GM18867 (cell line): ENCODE measurements around the gene MED16.
"Not testable (repeated sequence)": the region's sequence is repeated elsewhere in the genome, so short reads cannot be mapped to it uniquely, and the experiment has no call there.

Source experiments
- ATAC-seq: cut with Tn5 transposase; IDR thresholded peaks from one replicate; pipeline ENCODE4 v1.9.1; 2021; ENCODE audit warnings: mild to moderate bottlenecking, moderate library complexity; ENCODE audit not compliant: unreplicated experiment

Gene MED16

DNA sequence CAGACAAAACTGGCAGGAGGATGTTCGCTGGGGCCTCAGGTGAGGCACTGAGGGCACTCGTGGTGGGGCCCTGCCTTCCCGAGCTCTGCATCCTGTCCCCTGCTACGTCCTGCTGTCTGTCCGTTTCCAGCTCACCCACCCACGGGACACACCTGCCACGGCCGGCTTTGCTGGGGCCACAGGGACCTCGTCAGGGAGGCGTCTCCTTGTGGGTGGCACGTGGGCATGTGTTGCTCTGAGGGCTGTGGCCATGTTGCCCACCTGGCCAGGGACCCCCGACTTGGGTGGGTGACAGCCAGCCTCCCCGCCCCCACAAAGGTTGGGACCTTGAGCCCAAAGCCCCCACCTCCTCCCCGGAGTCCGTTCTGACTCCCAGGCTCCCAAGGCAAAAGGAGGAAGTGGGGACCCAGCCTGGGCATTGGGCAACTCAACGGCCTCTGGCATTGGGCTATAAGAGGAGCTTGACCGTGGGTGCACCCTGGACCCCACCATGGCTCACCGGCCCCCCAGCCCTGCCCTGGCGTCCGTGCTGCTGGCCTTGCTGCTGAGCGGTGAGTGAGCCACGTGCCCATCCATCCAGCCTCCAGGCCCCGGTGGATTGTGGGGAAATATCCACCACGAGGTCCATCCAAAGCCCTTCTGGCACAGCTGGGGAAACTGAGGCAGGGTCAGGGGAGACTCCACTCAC, 52.3 kb downstream of the MED16 start, which contains the start of gene PRTN3:
PRTN3 (plus strand) TSS at position 481 of the 688 bp plus-strand sequence; CDS start at position 491, 10 bp downstream.
- no peak for ATAC-seq

DNA sequence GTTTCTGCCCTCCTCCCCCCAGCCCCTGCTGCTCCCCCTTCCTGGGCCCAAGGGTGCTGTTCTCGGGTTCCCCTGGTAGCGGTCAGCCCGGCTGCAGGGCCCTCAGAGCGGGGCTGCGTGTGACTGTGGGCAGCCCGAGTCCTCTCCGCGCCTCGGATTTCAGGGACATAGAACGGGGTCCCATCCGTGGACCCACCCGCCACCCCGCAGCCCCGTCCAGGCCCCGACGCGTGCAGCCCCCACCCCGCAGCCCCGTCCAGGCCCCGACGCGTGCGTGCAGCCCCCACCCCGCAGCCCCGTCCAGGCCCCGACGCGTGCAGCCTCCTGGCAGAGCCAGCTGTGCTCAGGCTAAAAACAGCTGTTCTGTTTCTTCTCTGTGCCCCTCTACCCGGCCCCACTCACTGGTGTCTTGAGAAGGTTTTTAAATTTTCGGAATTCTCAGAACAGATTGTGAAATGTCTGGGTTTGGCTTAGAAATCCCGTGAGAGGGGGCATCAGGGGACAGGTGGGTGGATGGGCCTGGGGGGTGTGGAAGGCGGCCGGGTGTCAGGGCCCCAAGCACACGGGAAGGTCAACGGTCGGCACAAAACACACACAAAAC, 57.7 kb downstream of the MED16 start:
- no peak for ATAC-seq

DNA sequence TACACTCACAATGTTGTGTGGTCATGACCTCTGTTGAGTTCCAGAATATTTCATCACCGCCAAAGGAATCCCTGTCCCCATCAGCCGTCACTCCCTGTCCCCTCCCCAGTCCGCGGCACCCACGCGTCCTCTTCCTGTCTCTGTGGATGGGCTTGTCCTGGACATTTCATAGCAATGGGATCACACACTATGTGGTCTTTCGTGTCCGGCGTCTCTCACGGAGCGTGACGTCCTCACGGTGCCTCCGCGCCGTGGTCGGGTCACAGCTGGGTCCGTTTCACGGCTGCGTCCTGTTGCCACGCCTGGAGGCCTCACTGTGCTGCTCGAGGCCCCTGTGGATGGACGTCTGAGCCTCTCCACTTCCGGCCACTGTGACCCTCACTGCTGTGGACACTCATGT, 58.8 kb downstream of the MED16 start:
- ATAC-seq, result no peak

DNA sequence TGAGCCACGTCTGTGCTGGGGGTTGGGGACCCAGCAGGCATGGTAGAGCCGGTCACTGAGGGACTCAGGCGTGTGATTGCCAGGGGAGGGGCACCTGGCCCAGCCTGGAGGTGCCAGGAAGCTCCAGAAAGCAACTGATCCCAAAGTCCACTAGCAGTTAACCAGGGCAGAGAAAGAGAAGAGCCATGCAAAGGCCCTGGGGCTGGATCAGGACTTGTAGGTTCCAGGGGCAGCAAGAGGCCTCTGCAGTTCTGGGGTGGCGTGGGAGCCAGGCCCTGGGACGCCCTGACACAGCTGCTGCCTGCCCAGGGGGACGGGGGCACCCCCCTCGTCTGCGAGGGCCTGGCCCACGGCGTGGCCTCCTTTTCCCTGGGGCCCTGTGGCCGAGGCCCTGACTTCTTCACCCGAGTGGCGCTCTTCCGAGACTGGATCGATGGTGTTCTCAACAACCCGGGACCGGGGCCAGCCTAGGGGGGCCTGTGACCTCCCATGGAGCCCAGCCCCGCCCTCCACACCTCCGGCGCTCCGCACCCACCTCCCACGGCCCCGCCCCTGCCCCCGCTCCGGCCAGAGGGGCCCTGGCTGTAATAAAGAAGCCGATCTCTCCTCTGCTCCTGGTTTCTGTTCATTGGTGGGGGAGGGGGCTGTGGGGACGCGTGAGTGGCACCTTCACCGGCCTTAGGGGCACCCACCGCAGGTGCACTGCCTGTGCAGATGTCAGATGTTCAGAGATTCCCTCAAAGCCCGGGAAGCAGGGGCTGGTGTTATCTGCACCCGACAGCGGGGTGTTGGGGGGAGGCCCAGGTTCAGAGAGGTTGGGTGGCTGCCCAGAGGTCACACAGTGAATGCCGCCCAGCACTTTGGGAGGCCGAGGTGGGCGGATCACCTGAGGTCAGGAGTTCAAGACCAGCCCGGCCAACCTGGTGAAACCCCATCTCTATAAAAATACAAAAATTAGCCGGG, 61.3 kb downstream of the MED16 start:
- ATAC-seq, result no peak

DNA sequence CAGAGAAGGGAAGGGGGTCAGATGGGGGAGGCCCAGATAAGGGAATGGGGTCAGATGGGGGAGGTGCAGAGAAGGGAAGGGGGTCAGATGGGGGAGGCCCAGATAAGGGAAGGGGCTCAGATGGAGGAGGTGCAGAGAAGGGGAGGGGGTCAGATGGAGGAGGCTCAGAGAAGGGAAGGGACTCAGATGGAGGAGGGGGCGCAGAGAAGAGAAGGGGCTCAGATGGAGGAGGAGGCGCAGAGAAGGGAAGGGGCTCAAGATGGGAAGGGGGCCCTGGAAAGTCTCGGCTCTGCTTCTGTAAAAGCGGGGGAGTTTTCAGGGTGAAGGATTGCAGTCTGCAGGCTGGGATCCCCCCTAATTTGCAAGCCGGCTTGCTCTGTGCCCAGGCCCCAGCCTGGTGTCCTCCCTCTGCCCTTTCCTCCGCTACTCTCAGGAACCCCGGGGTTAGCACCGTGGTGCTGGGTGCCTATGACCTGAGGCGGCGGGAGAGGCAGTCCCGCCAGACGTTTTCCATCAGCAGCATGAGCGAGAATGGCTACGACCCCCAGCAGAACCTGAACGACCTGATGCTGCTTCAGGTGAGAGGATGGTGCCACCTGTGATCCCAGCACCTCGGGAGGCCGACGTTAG, 63.7 kb downstream of the MED16 start:
- no peak for ATAC-seq

DNA sequence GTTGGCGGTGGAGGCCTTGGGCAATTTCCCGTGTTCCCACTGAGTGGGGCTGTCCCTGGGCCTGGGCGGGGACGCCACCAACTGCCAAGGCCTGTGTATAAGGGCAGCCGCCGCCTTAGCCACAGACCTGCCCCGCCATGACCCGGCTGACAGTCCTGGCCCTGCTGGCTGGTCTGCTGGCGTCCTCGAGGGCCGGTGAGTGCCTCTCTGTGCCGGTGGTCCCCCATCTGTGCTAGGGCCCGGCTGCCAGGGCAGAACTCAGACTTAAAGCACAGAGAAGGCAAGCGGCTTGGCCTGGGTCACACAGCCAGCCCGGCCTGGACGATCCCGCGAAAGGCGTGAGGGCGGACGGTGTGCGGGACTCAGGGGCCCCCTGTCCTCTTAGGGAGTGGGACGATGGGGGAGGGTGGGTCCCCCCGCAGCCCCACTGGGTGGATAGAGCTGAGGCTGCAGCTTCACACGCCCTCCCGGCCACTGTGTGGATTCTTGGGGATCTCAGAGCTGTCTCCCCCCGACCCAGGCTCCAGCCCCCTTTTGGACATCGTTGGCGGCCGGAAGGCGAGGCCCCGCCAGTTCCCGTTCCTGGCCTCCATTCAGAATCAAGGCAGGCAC, 65.2 kb downstream of the MED16 start, which contains the start of gene AZU1:
AZU1 (plus strand) TSS at position 128 of the 612 bp plus-strand sequence; CDS start at position 138, 10 bp downstream.
- ATAC-seq, result no peak

DNA sequence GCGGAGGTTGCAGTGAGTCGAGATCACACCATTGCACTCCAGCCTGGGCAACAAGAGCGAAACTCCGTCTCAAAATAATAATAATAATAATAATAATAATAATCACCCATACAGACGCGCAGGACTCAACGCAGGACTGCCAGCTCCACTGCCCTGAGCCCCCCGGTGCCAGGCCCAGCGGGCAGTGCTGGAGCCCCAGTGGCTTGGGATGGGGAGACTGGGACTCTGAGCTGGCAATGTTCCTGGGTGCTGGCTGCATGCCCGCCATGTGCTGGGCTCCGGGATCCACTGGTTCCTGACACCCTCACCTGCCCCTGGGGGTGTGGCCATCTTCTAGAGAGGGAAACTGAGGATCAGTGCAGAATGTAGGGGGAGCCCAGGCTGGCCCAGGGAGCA, 65.7 kb downstream of the MED16 start:
- ATAC-seq, result no peak

DNA sequence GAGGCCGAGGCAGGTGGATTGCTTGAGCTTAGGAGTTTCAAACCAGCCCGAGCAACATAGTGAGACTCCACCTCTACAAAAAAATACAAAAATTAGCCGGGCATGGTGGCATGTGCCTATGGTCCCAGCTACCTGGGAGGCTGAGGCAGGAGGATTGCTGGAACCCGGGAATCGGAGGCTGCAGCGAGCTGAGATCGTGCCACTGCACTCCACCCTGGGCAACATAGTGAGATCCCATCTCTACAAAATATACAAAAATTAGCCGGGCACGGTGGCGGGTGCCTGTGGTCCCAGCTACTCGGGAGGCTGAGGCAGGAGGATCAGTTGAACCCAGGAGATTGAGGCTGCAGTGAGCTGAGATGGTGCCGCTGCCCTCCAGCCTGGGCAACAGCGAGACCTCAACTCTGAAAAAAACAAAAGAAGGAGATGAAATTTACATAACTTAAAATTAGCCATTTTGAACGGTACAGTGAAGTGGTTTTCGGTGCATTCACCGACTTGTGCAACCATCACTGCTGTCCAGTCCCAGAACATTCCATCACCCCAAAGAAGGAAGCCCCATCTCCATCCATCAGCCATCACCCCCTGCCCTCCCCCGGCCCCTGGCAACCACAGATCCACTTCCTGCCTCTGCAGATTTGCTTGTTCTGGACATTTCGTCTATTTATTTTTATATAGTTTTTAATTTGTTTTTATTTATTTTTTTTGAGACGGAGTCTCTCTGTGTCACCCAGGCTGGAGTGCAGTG, 66.9 kb downstream of the MED16 start:
- no peak for ATAC-seq

DNA sequence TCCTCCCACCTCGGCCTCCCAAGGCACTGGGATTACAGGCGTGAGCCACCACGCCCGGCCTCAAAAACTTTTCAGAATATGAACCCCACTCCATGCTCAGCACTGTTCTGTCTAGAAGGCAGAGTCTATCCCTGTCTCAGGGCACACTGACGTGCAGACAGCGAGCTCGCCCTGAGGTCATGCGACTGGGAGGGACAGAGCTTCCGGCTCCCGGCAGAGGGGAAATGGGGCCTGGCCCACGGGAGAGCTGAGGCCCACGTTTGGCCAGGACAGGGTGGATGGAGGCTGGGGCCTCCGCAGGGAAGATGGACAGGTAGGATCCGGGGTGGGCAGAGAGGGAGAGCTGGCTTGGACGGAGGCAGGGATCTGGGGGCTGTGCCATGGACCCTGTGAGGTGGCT, 68.1 kb downstream of the MED16 start:
- no peak for ATAC-seq

DNA sequence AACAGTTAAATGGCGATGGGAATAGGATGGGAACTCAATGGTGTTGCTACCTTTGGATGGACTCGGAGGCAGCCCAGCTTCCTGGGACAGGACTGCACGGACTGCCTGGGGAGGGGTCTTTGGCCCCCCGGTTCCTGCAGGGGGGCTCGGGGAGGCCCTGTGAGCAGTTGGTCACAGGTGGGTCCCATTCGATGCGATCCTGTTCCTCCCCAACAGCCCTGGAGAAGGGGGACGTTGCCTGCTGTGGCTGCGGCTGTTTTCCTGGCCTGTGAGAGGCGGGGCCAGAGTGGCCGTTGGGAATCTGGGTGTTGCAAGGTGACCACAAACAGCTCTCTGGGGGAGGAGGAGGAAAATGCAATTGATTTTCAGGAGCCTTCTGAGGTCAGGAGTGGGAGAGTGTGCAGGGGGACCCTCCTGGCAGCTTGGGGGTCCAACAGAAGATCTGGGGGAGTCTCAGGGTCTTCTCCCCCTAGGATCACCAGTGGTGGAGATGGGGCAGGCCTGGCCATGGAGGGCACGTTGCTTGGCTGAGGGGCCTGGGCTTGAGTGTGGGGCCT, 69.3 kb downstream of the MED16 start:
- ATAC-seq, result no peak

DNA sequence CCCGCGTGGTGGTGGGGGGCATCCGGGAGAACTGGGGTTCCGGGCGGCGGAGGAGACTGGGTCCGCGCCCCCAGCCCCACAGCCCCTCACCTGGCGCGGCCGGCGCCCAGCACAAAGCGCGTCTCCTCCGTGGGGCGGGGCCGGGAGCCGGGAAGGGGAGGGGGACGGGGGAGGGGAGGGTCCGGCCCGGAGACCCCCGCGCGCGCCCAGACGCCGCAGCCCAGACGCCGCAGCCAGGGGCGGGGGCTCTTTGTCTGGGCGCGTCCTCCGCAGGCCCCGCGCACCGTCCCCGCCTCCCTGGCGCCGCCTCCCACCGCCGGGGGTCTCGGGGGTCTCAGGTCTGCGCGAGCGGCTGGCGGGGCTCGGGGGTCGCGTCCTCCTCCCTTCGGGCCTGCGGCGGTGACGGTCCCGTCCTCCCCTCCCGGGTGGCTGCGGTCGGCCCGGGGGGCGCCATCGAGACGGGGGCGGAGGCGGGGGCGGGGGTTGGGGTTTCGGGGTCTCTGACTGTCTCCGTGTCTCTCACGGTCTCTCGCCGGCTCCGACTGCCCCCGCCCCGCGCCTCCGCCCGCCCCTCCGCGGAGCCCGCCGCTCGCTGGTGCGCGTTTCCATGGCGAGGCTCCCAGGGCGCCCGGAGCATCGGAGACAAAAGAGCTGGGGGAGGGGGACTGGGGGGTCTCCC, 71.0 kb downstream of the MED16 start, which contains the start of gene PLPPR3:
PLPPR3 (minus strand) TSS at position 131 of the 679 bp plus-strand sequence. CDS start 396 bp downstream, outside the sequence.
- ATAC-seq, result no peak

DNA sequence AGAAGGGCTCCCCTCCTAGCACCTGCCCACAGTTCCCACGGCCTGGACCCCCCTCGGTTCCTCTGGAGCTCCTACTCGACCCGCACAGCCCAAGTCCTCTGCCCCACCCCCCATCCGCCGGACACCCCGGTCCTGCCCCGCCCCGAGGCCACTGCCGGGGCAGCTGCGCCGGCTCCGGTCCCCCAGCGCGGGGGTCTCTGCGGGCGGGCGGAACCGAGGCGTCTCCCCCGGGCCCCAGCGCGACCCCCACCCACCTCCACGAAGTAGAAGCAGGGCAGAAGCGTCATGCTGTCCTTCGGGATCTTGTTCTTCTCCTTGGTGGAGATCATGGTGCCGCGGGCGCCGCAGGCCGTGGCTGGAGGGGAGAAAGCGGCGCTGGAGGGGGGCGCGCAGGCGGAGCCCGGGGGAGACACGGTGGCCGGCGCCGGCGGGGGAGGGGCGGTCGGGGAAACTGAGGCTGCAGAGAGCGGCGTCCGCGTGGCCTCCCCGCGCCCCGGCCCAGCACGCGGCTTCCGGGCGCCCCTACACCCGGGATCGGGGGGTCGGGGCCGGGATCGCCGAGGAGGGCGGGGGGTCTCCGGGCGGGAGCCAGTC, 71.7 kb downstream of the MED16 start:
- no peak for ATAC-seq

DNA sequence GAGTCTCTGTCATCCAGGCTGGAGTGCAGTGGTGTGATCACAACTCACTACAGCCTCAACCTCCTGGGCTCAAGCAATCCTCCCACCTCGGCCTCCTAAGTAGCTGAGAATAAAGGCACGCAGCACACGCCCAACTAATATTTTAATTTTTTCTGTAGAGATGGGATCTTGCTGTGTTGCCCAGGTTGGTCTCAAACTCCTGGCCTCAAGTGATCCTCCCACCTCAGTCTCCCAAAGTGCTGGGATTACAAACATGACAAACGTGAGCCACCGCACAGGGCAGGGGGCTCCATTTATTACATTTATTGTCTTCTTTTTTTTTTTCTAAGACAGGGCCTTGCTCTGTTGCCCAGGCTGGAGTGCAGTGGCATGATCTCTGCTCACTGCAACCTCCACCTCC, 72.8 kb downstream of the MED16 start:
- not testable (repeated sequence) for ATAC-seq
